Activated CD8-positive, alpha-beta T cell treated with anti-CD3 and anti-CD28 coated beads for 36 hours (primary cell): Measurements from ENCODE around the gene FGF19. TPM values are rescaled to one million over a fixed set of nuclear protein-coding genes. Genes with fewer than 3 reads are reported as not detected.
"Not testable (repeated sequence)": the region's sequence is repeated elsewhere in the genome, so short reads cannot be mapped to it uniquely, and the experiment has no call there.

Experiments used
- ATAC-seq: fragments of 200-7000 bp; cut with Tn5 transposase; one replicate; pipeline ENCODE4 v1.10.0; 2021; ENCODE audit warnings: mild to moderate bottlenecking, moderate library complexity
- CTCF ChIA-PET: fragments of 350-600 bp; sonication (Branson Sonifier 250); formaldehyde crosslinking; loops from one replicate; lab custom pipeline; 2021; ENCODE audit warnings: antibody characterized with exemption; lab: Charles Lee
- POLR2A ChIA-PET: fragments of 350-600 bp; sonication (Branson Sonifier 250); formaldehyde crosslinking; loops from one replicate; lab custom pipeline; 2021; ENCODE audit warnings: antibody characterized with exemption; lab: Charles Lee
- DNase-seq: peaks from one replicate; pipeline ENCODE4 v3.0.0-alpha.2; 2020
- H3K27ac Mint-ChIP-seq: one replicate; pipeline ENCODE4 v1.8.0; 2021; ENCODE audit warnings: mild to moderate bottlenecking, mixed read lengths
- H3K27me3 Mint-ChIP-seq: one replicate; pipeline ENCODE4 v1.8.0; 2021; ENCODE audit warnings: mixed read lengths
- H3K36me3 Mint-ChIP-seq: one replicate; pipeline ENCODE4 v1.8.0; 2021; ENCODE audit warnings: low read depth, mixed read lengths
- H3K4me1 Mint-ChIP-seq: one replicate; pipeline ENCODE4 v1.8.0; 2021; ENCODE audit warnings: low read depth, mixed read lengths
- H3K4me3 Mint-ChIP-seq: one replicate; pipeline ENCODE4 v1.8.0; 2021; ENCODE audit warnings: mild to moderate bottlenecking, moderate library complexity, mixed read lengths
- H3K9me3 Mint-ChIP-seq: one replicate; pipeline ENCODE4 v1.8.0; 2021; ENCODE audit warnings: mixed read lengths
- intact Hi-C: fragments of 100-400 bp; cut with micrococcal nuclease; formaldehyde crosslinking; loops from one replicate; pipeline ENCODE4 v1.10.0; 2022
- total RNA-seq, 2 experiments: library from RNA; stranded (reverse); gene quantifications; one replicate each; pipeline ENCODE4 v1.2.3, GENCODE V29; 2021
- TF ChIP-seq, protein P1 (sequence below): fragments of 200-600 bp; IDR thresholded peaks from one replicate; pipeline ENCODE4 v1.8.0; 2022; ENCODE audit warnings: antibody characterized with exemption, mild to moderate bottlenecking

Gene FGF19
- total RNA-seq, 2 experiments from 2014 or later: not detected

GRCh38 chr11:69695581-69695980 lies 8.2 kb downstream of the FGF19 start:
- CTCF ChIA-PET: interaction anchor here (1.1 kb wide), 1 partner anchor 25 kb away, joined by 4 read pairs; no protein-coding TSS in a partner anchor
- intact Hi-C loops: no loop called here
- no peak overlapping the region for H3K27ac Mint-ChIP-seq

DNA sequence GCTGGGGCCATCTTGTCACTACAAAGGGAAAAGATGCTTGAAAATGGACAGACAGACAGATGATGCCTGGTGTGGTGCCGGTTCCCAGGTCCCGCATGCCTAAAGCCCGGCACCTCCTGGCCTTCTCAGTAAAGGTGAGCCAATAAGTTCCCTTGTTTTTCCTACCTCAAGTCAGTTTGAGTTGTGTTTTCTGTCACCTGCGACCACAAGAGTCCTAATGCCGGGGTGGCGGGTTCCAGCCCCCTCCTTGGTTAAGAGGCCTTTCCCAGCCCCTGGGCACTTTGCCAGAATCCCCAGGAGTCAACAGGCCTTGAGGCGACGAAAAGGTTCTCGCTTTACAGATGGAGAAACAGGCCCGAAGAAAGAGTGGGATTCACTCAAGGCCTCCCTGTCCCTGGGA lies 9.0 kb downstream of the FGF19 start:
- DNase-seq: no peak
- H3K4me3 Mint-ChIP-seq: no peak overlapping the region
- no peak for ATAC-seq
- TF ChIP-seq, protein P1, sequence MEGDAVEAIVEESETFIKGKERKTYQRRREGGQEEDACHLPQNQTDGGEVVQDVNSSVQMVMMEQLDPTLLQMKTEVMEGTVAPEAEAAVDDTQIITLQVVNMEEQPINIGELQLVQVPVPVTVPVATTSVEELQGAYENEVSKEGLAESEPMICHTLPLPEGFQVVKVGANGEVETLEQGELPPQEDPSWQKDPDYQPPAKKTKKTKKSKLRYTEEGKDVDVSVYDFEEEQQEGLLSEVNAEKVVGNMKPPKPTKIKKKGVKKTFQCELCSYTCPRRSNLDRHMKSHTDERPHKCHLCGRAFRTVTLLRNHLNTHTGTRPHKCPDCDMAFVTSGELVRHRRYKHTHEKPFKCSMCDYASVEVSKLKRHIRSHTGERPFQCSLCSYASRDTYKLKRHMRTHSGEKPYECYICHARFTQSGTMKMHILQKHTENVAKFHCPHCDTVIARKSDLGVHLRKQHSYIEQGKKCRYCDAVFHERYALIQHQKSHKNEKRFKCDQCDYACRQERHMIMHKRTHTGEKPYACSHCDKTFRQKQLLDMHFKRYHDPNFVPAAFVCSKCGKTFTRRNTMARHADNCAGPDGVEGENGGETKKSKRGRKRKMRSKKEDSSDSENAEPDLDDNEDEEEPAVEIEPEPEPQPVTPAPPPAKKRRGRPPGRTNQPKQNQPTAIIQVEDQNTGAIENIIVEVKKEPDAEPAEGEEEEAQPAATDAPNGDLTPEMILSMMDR: no peak
- H3K9me3 Mint-ChIP-seq: no peaks in the 10 kb centered on the region
- H3K27me3 Mint-ChIP-seq: peaks cover 40% of the 10 kb centered on the region
- H3K27ac Mint-ChIP-seq: no peak overlapping the region
- intact Hi-C loops: no loop called here
- POLR2A ChIA-PET: no interaction called here
- CTCF ChIA-PET: no interaction called here
- no peaks in the 10 kb centered on the region for H3K36me3 Mint-ChIP-seq
- H3K4me1 Mint-ChIP-seq: peaks cover 2% of the 10 kb centered on the region

More at GRCh38 chr11:69695581-69695980, 8.2 kb downstream of the FGF19 start:
- H3K36me3 Mint-ChIP-seq: no peaks in the 10 kb centered on the region
- ATAC-seq (no peak), DNase-seq (no peak)
- POLR2A ChIA-PET: no interaction called here
- no peak overlapping the region for H3K4me3 Mint-ChIP-seq
- H3K9me3 Mint-ChIP-seq: no peaks in the 10 kb centered on the region
- TF ChIP-seq, protein P1: no peak
- H3K4me1 Mint-ChIP-seq: no peaks in the 10 kb centered on the region
- peaks cover 41% of the 10 kb centered on the region for H3K27me3 Mint-ChIP-seq

DNA sequence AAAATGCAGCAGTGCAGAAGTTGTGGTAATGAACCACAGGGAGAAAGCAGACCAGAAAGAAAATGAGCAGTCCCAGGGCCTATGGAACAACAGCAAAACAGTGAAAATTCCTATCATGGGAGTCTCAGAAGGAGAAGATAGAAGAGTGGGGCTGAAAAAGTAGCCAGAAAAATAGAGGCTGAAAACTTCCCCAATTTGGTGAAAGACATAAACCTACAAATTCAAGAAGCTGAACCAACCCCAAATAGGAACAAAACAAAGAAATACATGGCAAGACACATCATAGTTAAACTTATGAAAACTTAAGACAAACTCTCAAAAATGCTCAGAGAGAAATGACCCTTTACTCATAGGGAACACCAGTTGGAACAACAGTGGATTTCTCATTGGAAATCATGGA lies 11.4 kb downstream of the FGF19 start:
- Mint-ChIP-seq H3K4me1 (peaks cover 7% of the 10 kb centered on the region), H3K27ac (peak overlapping the region; percentile 4), H3K9me3 (no peaks in the 10 kb centered on the region), H3K36me3 (no peaks in the 10 kb centered on the region), H3K4me3 (no peak overlapping the region), H3K27me3 (peaks cover 36% of the 10 kb centered on the region)
- ChIA-PET CTCF (interaction anchor here (1.2 kb wide), 2 partner anchors 13 to 105 kb away, joined by 3 to 4 read pairs; no protein-coding TSS in a partner anchor), POLR2A (no interaction called here)
- intact Hi-C loops: no loop called here
- ATAC-seq (no peak), DNase-seq (no peak)
- TF ChIP-seq, protein P1: no peak

GRCh38 chr11:69691463-69691862 lies 12.4 kb downstream of the FGF19 start:
- Mint-ChIP-seq H3K27ac (peak overlapping the region; percentile 21), H3K4me3 (no peak overlapping the region), H3K4me1 (peaks cover 7% of the 10 kb centered on the region), H3K9me3 (no peaks in the 10 kb centered on the region), H3K36me3 (no peaks in the 10 kb centered on the region), H3K27me3 (peaks cover 32% of the 10 kb centered on the region)
- ChIA-PET POLR2A (no interaction called here), CTCF (no interaction called here)
- TF ChIP-seq, protein P1: no peak
- no peak for ATAC-seq
- peak; percentile 58 for DNase-seq
- intact Hi-C loops: no loop called here

- H3K4me1 Mint-ChIP-seq: peaks cover 10% of the 10 kb centered on the region
- ChIA-PET POLR2A (no interaction called here), CTCF (no interaction called here)
- no peak overlapping the region for H3K27ac Mint-ChIP-seq
- peaks cover 35% of the 10 kb centered on the region for H3K27me3 Mint-ChIP-seq
- TF ChIP-seq, protein P1: no peak
- DNase-seq (no peak), ATAC-seq (no peak)
- no peaks in the 10 kb centered on the region for H3K9me3 Mint-ChIP-seq
- intact Hi-C loops: loop anchor here (10.0 kb wide), 1 partner anchor 505 kb away; no protein-coding TSS in a partner anchor
- H3K4me3 Mint-ChIP-seq: no peak overlapping the region
- H3K36me3 Mint-ChIP-seq: no peaks in the 10 kb centered on the region
These were observed 14.1 kb downstream of the FGF19 start for GRCh38 chr11:69689484-69690319.

- peaks cover 31% of the 10 kb centered on the region for H3K27me3 Mint-ChIP-seq
These were observed 15.7 kb downstream of the FGF19 start for GRCh38 chr11:69687969-69688771.

More at GRCh38 chr11:69687969-69688771, 15.7 kb downstream of the FGF19 start:
- POLR2A ChIA-PET, H3K27ac Mint-ChIP-seq, H3K9me3 Mint-ChIP-seq, ATAC-seq, H3K4me3 Mint-ChIP-seq, H3K36me3 Mint-ChIP-seq, CTCF ChIA-PET: not testable (repeated sequence)
- peaks cover 10% of the 10 kb centered on the region for H3K4me1 Mint-ChIP-seq
- peak; percentile 60 for DNase-seq
- intact Hi-C loops: loop anchor here (10.0 kb wide), 1 partner anchor 507 kb away; no protein-coding TSS in a partner anchor
